ENCODE measurements around the gene BPI. TPM values are rescaled to one million over a fixed set of nuclear protein-coding genes. Genes with fewer than 3 reads are reported as not detected.

Gene BPI
- total RNA-seq, 1 experiment from 2014 or later, result not detected

DNA sequence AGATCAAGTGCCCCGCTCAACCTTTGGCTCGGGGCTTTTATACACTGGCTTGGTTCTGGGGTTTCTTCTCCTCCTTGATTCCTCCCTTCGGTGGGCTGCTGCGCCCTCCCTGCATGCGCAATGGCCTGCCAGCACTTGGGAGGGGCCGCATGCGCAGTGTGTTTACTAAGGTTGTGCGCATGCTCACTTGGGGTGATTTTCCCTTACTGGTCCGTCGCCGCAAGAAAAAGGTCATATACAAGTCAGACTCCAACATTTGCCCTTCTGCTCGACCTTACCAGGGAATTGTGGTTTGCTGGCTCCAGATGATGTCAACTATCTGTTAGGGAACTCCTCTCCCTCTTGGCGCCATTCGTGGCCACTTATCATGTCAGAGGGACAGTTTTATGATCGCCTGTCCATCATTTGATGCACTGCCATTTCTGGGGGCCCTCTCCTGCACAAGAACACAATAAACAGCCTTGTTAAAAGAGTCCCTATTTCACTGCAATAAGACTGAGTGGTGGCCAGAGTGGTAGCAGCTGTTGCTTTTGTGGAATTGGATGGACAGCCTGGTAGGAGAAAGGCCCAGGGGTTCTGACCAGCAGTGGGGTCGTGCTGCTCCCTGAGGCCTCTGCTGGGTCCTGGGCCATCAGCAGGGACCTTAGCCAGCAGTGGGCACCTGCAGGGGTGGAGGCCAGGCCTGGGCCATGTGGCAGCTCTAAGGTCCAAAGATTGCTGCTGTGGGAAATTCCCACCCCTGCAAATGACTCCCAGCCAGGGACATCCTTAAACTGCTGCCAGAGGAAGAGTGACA, 39.6 kb downstream of the BPI start:
- Histone ChIP-seq H3K4me1 (ENCODE audit: control insufficient read depth, insufficient read depth, low read length) (no peaks in the 10 kb centered on the region), H3K27me3 (ENCODE audit: control insufficient read depth, insufficient read depth, low read length) (no peaks in the 10 kb centered on the region), H3K9me3 (ENCODE audit: control insufficient read depth, insufficient read depth, low read depth, low read length) (no peaks in the 10 kb centered on the region), H3K27ac (ENCODE audit: low read length) (no peak overlapping the region), H3K4me3 (ENCODE audit: low read depth in 2 of 2, low read length in 2 of 2) (no peak overlapping the region), H3K36me3 (ENCODE audit: control insufficient read depth, insufficient read depth, low read length) (no peaks in the 10 kb centered on the region)
- ChIA-PET POLR2A (no interaction called here), CTCF (no interaction called here)
- in situ Hi-C loops (cut with HindIII; ENCODE audit: low pct_unique_long_range_greater_than_20kb, low sequenced_read_pairs), result no loop called here
- intact Hi-C loops (cut with micrococcal nuclease; ENCODE audit: unreplicated experiment), result no loop called here
- TF ChIP-seq POLR2AphosphoS5 (IDR thresholded peaks at IDR 0.05; ENCODE audit: low read depth, low read length) (no peak), REST (IDR thresholded peaks at IDR 0.05; ENCODE audit: insufficient read depth in 1 of 2, low read depth in 2 of 2, low read length in 1 of 2) (no peak), TCF7L2 (IDR thresholded peaks at IDR 0.05; ENCODE audit: low read depth, low read length) (no peak), SIN3A (IDR thresholded peaks at IDR 0.05; ENCODE audit: borderline replicate concordance, insufficient read depth, low read depth, low read length) (no peak), CTCF (IDR thresholded peaks at IDR 0.05) (no peak)
- DNase-seq (ENCODE audit: low read depth, low spot score), result no peak
- BruUV-seq (replicated peaks), result no TSS peak
- ATAC-seq, result no peak

DNA sequence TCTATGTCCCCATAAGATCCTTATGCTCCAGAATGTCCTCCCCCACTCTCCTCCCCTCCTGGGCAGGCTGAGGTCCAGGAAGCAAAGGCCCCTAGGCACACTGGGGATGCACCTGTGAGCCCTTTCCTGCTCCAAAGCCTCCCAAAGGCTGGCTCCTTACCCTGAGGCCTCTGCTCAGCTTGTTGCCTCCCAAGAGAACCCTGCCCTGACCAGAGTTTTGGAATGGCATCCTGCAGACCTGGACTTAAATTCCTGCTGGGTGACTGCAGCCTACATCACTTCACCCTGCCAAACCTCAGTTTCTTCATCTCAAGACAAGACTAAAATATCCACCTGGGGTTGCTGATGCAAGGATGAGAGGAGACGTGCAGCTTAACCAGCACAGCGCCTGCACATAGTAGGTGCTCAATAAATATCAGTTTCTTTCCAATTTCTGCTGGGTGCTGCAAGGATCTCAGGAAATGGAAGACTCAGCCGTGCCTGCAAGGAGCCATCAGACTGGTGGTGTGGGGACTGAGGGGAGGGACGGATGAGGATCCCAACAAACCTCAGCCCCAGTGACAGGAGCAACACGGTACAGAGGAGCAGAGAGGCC, 40.2 kb downstream of the BPI start:
- CTCF ChIA-PET, result no interaction called here

More for the DNA sequence above, 40.2 kb downstream of the BPI start:
- Histone ChIP-seq H3K4me3 (ENCODE audit: low read depth in 2 of 2, low read length in 2 of 2) (no peak overlapping the region), H3K27ac (ENCODE audit: low read length) (no peak overlapping the region), H3K27me3 (ENCODE audit: control insufficient read depth, insufficient read depth, low read length) (no peaks in the 10 kb centered on the region), H3K4me1 (ENCODE audit: control insufficient read depth, insufficient read depth, low read length) (no peaks in the 10 kb centered on the region), H3K36me3 (ENCODE audit: control insufficient read depth, insufficient read depth, low read length) (no peaks in the 10 kb centered on the region), H3K9me3 (ENCODE audit: control insufficient read depth, insufficient read depth, low read depth, low read length) (no peaks in the 10 kb centered on the region)
- no peak for DNase-seq (ENCODE audit: low read depth, low spot score)
- in situ Hi-C loops (cut with HindIII; ENCODE audit: low pct_unique_long_range_greater_than_20kb, low sequenced_read_pairs) (no loop called here), intact Hi-C loops (cut with micrococcal nuclease; ENCODE audit: unreplicated experiment) (no loop called here)
- ATAC-seq, result no peak
- TF ChIP-seq CTCF (IDR thresholded peaks at IDR 0.05) (no peak), REST (IDR thresholded peaks at IDR 0.05; ENCODE audit: insufficient read depth in 1 of 2, low read depth in 2 of 2, low read length in 1 of 2) (no peak), POLR2AphosphoS5 (IDR thresholded peaks at IDR 0.05; ENCODE audit: low read depth, low read length) (no peak), TCF7L2 (IDR thresholded peaks at IDR 0.05; ENCODE audit: low read depth, low read length) (no peak), SIN3A (IDR thresholded peaks at IDR 0.05; ENCODE audit: borderline replicate concordance, insufficient read depth, low read depth, low read length) (no peak)
- POLR2A ChIA-PET, result no interaction called here
- BruUV-seq (replicated peaks), result no TSS peak

All from Panc1 (cell line).